GM12878 (cell line): ENCODE results near the gene SASH1. TPM values are rescaled to one million over a fixed set of nuclear protein-coding genes. Genes with fewer than 3 reads are reported as not detected.

Source experiments
- ATAC-seq: fragments of 200-7000 bp; cut with Tn5 transposase; 3 replicates; pipeline ENCODE4 v1.9.1; 2020; ENCODE audit warnings: mild to moderate bottlenecking, moderate library complexity
- BruUV-seq: library from RNA; stranded (reverse); fragments of 400-500 nt; replicated peaks from 2 replicates; lab custom pipeline; 2021; lab: Mats Ljungman, UMichigan
- CTCF ChIA-PET: fragments of 300-600 bp; sonication (Branson Sonifier 250); formaldehyde crosslinking; extraction: SDS; loops from one replicate; lab custom pipeline; 2021; ENCODE audit warnings: inconsistent platforms; lab: Yijun Ruan, JAX
- POLR2A ChIA-PET: fragments of 350-600 bp; formaldehyde crosslinking; extraction: SDS; loops from one replicate; lab custom pipeline; 2021; ENCODE audit warnings: inconsistent platforms; lab: Charles Lee
- RAD21 ChIA-PET: fragments of 300-600 bp; sonication (Branson Sonifier 250); formaldehyde crosslinking; loops from one replicate; lab custom pipeline; 2023; ENCODE audit warnings: antibody characterized with exemption; ENCODE audit not compliant: unreplicated experiment; lab: Charles Lee
- SMC1A ChIA-PET: fragments of 300-600 bp; sonication (Branson Sonifier 250); formaldehyde crosslinking; loops from one replicate; lab custom pipeline; 2023; ENCODE audit not compliant: unreplicated experiment, uncharacterized antibody; lab: Charles Lee
- DNase-seq: peaks from one replicate; pipeline ENCODE4 v3.0.0-alpha.2; 2011; ENCODE audit warnings: low read depth, low spot score
- FAIRE-seq: peaks from 3 replicates; lab custom pipeline; 2011; peaks lifted over from hg19 to GRCh38; lab: Jason Lieb, UNC
- H2AFZ ChIP-seq: 2 replicates; pipeline ENCODE4 v1.6.0; 2011; ENCODE audit warnings: low read depth, low read length, control low read depth; ENCODE audit not compliant: control insufficient read depth
- H3K27ac ChIP-seq: 2 replicates; pipeline ENCODE4 v1.5.1; 2011; ENCODE audit warnings: control low read depth; ENCODE audit not compliant: control insufficient read depth, insufficient read depth
- H3K27me3 ChIP-seq, 2 experiments: replicated peaks in 1 of 2; 2 replicates each; pipeline versions ENCODE4 v1.6.0 to v1.6.1; 2011; ENCODE audit warnings: low read length in 1 of 2; ENCODE audit not compliant: control insufficient read depth in 2 of 2, insufficient read depth in 2 of 2
- H3K36me3 ChIP-seq, 2 experiments: 2 replicates each; pipeline ENCODE4 v1.5.1; 2011; ENCODE audit warnings: low read length in 1 of 2; ENCODE audit not compliant: control insufficient read depth in 2 of 2, insufficient read depth in 2 of 2
- H3K4me1 ChIP-seq: 2 replicates; pipeline ENCODE4 v1.6.1; 2011; ENCODE audit warnings: mild to moderate bottlenecking, low read length, moderate library complexity, mixed read lengths; ENCODE audit not compliant: control insufficient read depth, insufficient read depth
- H3K4me2 ChIP-seq: 2 replicates; pipeline ENCODE4 v1.6.0; 2011; ENCODE audit warnings: control low read depth; ENCODE audit not compliant: control insufficient read depth, insufficient read depth
- H3K4me3 ChIP-seq: fragments of 200-600 bp; sonication (generic); 2 replicates; pipeline ENCODE4 v1.5.1; 2016
- H3K79me2 ChIP-seq: 2 replicates; pipeline ENCODE4 v1.6.0; 2011; ENCODE audit warnings: low read length; ENCODE audit not compliant: control insufficient read depth, insufficient read depth
- H3K9ac ChIP-seq: 2 replicates; pipeline ENCODE4 v1.8.0; 2011; ENCODE audit warnings: low read length, control low read depth, mixed read lengths; ENCODE audit not compliant: control insufficient read depth, insufficient read depth
- H3K9me3 ChIP-seq: replicated peaks from 3 replicates; pipeline ENCODE4 v1.5.1; 2011; ENCODE audit warnings: mild to moderate bottlenecking, low read length; ENCODE audit not compliant: control insufficient read depth, insufficient read depth
- H4K20me1 ChIP-seq: 2 replicates; pipeline ENCODE4 v1.6.0; 2011; ENCODE audit not compliant: control insufficient read depth, insufficient read depth
- BHLHE40 ChIP-seq, 2 experiments: fragments of 450-650 bp in 1 of 2; IDR thresholded peaks; 2 replicates each; pipeline ENCODE4 v1.6.1; 2011 to 2017; ENCODE audit warnings: low read depth in 2 of 2, borderline replicate concordance in 1 of 2, improper control_type of control experiment in 1 of 2, low read length in 1 of 2, mild to moderate bottlenecking in 1 of 2
- BRCA1 ChIP-seq: IDR thresholded peaks from 2 replicates; pipeline ENCODE4 v1.6.1; 2011; ENCODE audit warnings: low read depth, low read length, improper control_type of control experiment
- CHD1 ChIP-seq: IDR thresholded peaks from 2 replicates; pipeline ENCODE4 v1.6.1; 2012; ENCODE audit warnings: low read depth, low read length, improper control_type of control experiment
- E4F1 ChIP-seq: fragments of 450-650 bp; IDR thresholded peaks from 2 replicates; pipeline ENCODE4 v1.6.1; 2018; ENCODE audit warnings: borderline replicate concordance, mild to moderate bottlenecking; ENCODE audit not compliant: partially characterized antibody
- ELK1 ChIP-seq: IDR thresholded peaks from 2 replicates; pipeline ENCODE4 v1.6.1; 2012; ENCODE audit warnings: low read depth, low read length, improper control_type of control experiment
- EP300 ChIP-seq, 2 experiments: fragments of 150-350 bp in 1 of 2; IDR thresholded peaks; 2 replicates each; pipeline ENCODE4 v1.6.1; 2011 to 2012; ENCODE audit warnings: low read depth in 2 of 2, low read length in 2 of 2, borderline replicate concordance in 1 of 2, improper control_type of control experiment in 1 of 2, inconsistent platforms in 1 of 2; ENCODE audit not compliant: control insufficient read depth in 1 of 2
- IKZF2 ChIP-seq, 2 experiments: fragments of 450-650 bp; IDR thresholded peaks; 2 replicates each; pipeline ENCODE4 v1.6.1; 2017; ENCODE audit warnings: mild to moderate bottlenecking in 2 of 2, moderate library complexity in 2 of 2
- IRF4 ChIP-seq: IDR thresholded peaks from 2 replicates; pipeline ENCODE4 v1.6.1; 2011; ENCODE audit warnings: low read depth, low read length
- KDM1A ChIP-seq: fragments of 200-600 bp; sonication (generic); IDR thresholded peaks from 2 replicates; pipeline ENCODE4 v1.6.1; 2016; ENCODE audit warnings: borderline replicate concordance
- NFIC ChIP-seq: IDR thresholded peaks from 2 replicates; pipeline ENCODE4 v1.6.1; 2012; ENCODE audit warnings: low read depth, mild to moderate bottlenecking, inconsistent platforms, low read length, moderate library complexity
- NR2C1 ChIP-seq: fragments of 450-650 bp; IDR thresholded peaks from 2 replicates; pipeline ENCODE4 v1.6.1; 2017; ENCODE audit warnings: antibody characterized with exemption, mild to moderate bottlenecking, moderate library complexity
- NR2F1 ChIP-seq: fragments of 450-650 bp; conservative IDR thresholded peaks from 2 replicates; pipeline ENCODE4 v1.6.1; 2017; ENCODE audit warnings: mild to moderate bottlenecking
- PAX5 ChIP-seq: IDR thresholded peaks from 2 replicates; pipeline ENCODE4 v1.6.1; 2011; ENCODE audit warnings: low read depth, low read length, borderline replicate concordance
- PAX8 ChIP-seq: fragments of 450-650 bp; IDR thresholded peaks from 2 replicates; pipeline ENCODE4 v1.6.1; 2017; ENCODE audit warnings: mild to moderate bottlenecking, moderate library complexity
- POU2F2 ChIP-seq: IDR thresholded peaks from 3 replicates; pipeline ENCODE4 v1.6.1; 2011; ENCODE audit warnings: low read depth, mild to moderate bottlenecking, low read length, borderline replicate concordance
- RBBP5 ChIP-seq: fragments of 200-600 bp; sonication (generic); conservative IDR thresholded peaks from 2 replicates; pipeline ENCODE4 v1.6.1; 2016
- SMAD5 ChIP-seq: IDR thresholded peaks from 2 replicates; pipeline ENCODE4 v1.6.1; 2016; ENCODE audit warnings: antibody characterized with exemption, low read depth
- SPI1 ChIP-seq: IDR thresholded peaks from 2 replicates; pipeline ENCODE4 v1.6.1; 2011; ENCODE audit warnings: low read depth, mild to moderate bottlenecking, low read length, moderate library complexity, borderline replicate concordance; ENCODE audit not compliant: insufficient read depth
- TARDBP ChIP-seq: IDR thresholded peaks from 2 replicates; pipeline ENCODE4 v1.6.1; 2016; ENCODE audit warnings: borderline replicate concordance
- TBL1XR1 ChIP-seq: IDR thresholded peaks from 2 replicates; pipeline ENCODE4 v1.6.1; 2012; ENCODE audit warnings: low read depth, low read length, improper control_type of control experiment
- TCF7 ChIP-seq: IDR thresholded peaks from 2 replicates; pipeline ENCODE4 v1.6.1; 2014; ENCODE audit warnings: antibody characterized with exemption, borderline replicate concordance
- ZNF217 ChIP-seq: fragments of 450-650 bp; IDR thresholded peaks from 2 replicates; pipeline ENCODE4 v1.6.1; 2017; ENCODE audit warnings: antibody characterized with exemption, mild to moderate bottlenecking
- ZNF24 ChIP-seq: fragments of 450-650 bp; IDR thresholded peaks from 2 replicates; pipeline ENCODE4 v1.6.1; 2017; ENCODE audit warnings: antibody characterized with exemption, mild to moderate bottlenecking
- WGBS: methylation state at CpG from one replicate; pipeline ENCODE4 v1.1.6; 2016; ENCODE audit warnings: low lambda C conversion rate; ENCODE audit not compliant: insufficient replicate concordance, insufficient coverage; ENCODE audit errors: missing lambda C conversion rate; 5-methylcytosine and 5-hydroxymethylcytosine counted together
- in situ Hi-C: fragments of 300-500 bp; cut with MboI; formaldehyde crosslinking; loops from 9 replicates; pipeline ENCODE4 v1.14.3; 2018; ENCODE audit warnings: mixed read lengths
- intact Hi-C: fragments of 100-400 bp; cut with micrococcal nuclease; formaldehyde crosslinking; loops from one replicate; pipeline ENCODE4 v1.14.2; 2022; ENCODE audit not compliant: unreplicated experiment
- polyA plus RNA-seq, 11 experiments: library from polyadenylated mRNA; depleted of rRNA in 4 of 11; unstranded in 6 of 11; stranded (reverse) in 5 of 11; fragments of >200 nt; fragmentation: Nextera tagmentation in 4 of 11; fragmentation: Illumina TruSeq in 1 of 11; extraction: Ambion mirVana in 4 of 11; extraction: Trizol in 1 of 11; gene quantifications; 1 replicate in 1 of 11; 2 replicates in 10 of 11; pipeline versions ENCODE4 v1.2.1 to v1.2.3, GENCODE V29; 2011 to 2016; ENCODE audit warnings: inconsistent platforms in 2 of 11, missing spikeins in 2 of 11, low read depth in 1 of 11
- total RNA-seq, 4 experiments: library from RNA; depleted of rRNA in 3 of 4; stranded (reverse); fragments of >200 nt in 3 of 4; fragmentation: Illumina TruSeq in 1 of 4; extraction: Trizol in 1 of 4; gene quantifications; 2 replicates each; pipeline versions ENCODE4 v1.2.1 to v1.2.3, GENCODE V29; 2013 to 2021

The SASH1 gene
- total and polyA plus RNA-seq, 10 of the 15 experiments (the other 5 are each of a cell fraction or from before 2014, with no cell fraction given): 0.01 to 0.73 (median 0.14) TPM; not detected in 4

- POLR2A ChIA-PET: no interaction called here
- RAD21 ChIA-PET: no interaction called here
- SMC1A ChIA-PET: no interaction called here
- intact Hi-C loops (no loop called here), in situ Hi-C loops (no loop called here)
- no TSS peak for BruUV-seq
- H3K27me3 ChIP-seq: peaks cover 0 to 7% of the 10 kb centered on the region in 2 experiments; a peak in 1 of 4 replicates
- H3K9me3 ChIP-seq: no peaks in the 10 kb centered on the region
- no peaks in the 10 kb centered on the region for H3K79me2 ChIP-seq
- 34% methylated on average over 12 of the region's 12 CpGs for whole genome bisulfite sequencing
- H3K4me2 ChIP-seq: peak overlapping the region; percentile 7; the same call in 1 of the 2 replicates
- H3K9ac ChIP-seq: no peak overlapping the region
- DNase-seq (no peak), FAIRE-seq (peak; percentile 70), ATAC-seq (peak; percentile 83)
- no peaks in the 10 kb centered on the region; the same call in 1 of the 2 replicates for H3K4me1 ChIP-seq
- no peaks in the 10 kb centered on the region for H3K36me3 ChIP-seq
- H4K20me1 ChIP-seq: no peaks in the 10 kb centered on the region
- no peak overlapping the region for H2AFZ ChIP-seq
- H3K4me3 ChIP-seq: no peak overlapping the region
- H3K27ac ChIP-seq: no peak overlapping the region
- CTCF ChIA-PET: no interaction called here
- peak; percentile 33; the same call in 1 of the 2 replicates for TF ChIP-seq SPI1
- no peak for TF ChIP-seq PAX5
- no peak for TF ChIP-seq EP300 (IDR thresholded peaks at IDR 0.05; ENCODE audit: borderline replicate concordance in 1 of 2, control insufficient read depth in 1 of 2, low read depth in 2 of 2, low read length in 2 of 2)
- 0 out of 2 replicates have a peak, but pooled peaks have one; percentile 45 for TF ChIP-seq NFIC
- no peak for TF ChIP-seq RBBP5
- TF ChIP-seq NR2F1: 0 out of 2 replicates have a peak, but pooled peaks have one; percentile 29
- TF ChIP-seq E4F1: no peak
- TF ChIP-seq BHLHE40 (IDR thresholded peaks at IDR 0.05; ENCODE audit: borderline replicate concordance in 1 of 2, low read depth in 2 of 2, low read length in 1 of 2): no peak; a peak in 1 of 4 replicates
- TF ChIP-seq POU2F2: peak; percentile 31; the same call in 1 of the 3 replicates
- no peak for TF ChIP-seq ELK1
- no peak for TF ChIP-seq TARDBP
- TF ChIP-seq TBL1XR1: no peak
- TF ChIP-seq KDM1A: no peak
- TF ChIP-seq BRCA1: no peak
- TF ChIP-seq SMAD5: no peak
- TF ChIP-seq TCF7: no peak
- TF ChIP-seq NR2C1: no peak
- TF ChIP-seq ZNF217: no peak
- no peak for TF ChIP-seq CHD1
- TF ChIP-seq ZNF24: no peak
- no peak for TF ChIP-seq PAX8
- peak; percentile 47 to 50; a peak in 1 of 4 replicates for TF ChIP-seq IKZF2 (IDR thresholded peaks at IDR 0.05)
- TF ChIP-seq IRF4: 0 out of 2 replicates have a peak, but pooled peaks have one; percentile 11
Measured at GRCh38 chr6:148565930-148566663, 223.5 kb downstream of the SASH1 start.
